ENCODE measurements around the gene TMEM35B.
"Not testable (repeated sequence)": the region's sequence is repeated elsewhere in the genome, so short reads cannot be mapped to it uniquely, and the experiment has no call there.

The TMEM35B gene

DNA sequence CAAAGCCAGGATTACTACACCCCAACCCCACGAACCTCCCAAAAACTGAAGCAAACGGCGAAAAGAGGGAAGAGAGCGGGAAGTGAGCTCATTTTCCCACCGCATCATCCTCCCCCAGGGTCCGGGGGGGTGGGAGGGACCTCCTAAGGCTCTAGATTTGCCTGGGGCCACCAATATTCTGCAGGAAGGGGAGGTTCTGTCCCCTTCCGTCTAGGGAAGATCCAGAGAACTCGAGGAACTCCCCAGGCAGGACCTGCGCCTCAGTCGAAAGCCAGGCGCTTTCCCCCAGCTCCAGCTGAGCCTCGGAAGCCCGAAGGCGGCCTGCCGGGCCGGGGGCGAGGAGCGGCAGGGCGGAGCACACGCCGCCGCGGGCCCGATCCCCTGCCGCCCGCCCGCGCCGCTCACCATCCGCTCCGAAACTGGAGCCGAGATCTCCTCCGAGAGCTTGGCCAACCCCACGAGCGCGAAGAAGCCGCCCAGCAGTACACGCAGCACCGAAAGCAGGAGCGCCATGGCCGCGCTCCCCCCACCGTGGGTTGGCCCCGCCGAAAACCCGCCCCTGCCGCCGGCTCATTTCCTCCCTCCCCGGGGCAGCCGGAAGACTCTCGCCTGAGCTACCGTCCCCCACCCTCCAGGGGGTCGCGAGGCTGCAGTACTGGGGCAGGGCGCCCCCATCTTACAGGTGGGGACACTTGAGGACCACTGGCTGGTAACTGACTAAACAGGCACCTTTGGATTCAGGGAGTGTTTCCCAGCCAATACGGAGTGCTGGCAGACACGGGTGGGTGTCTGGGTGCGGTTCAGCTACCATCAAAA, at the start of gene TMEM35B:
Gene TMEM35B (minus strand): TSS at position 555 of the 816 bp plus-strand sequence. CDS start 42 bp downstream, at position 513.
- peak; percentile 71 to 78 for DNase-seq

DNA sequence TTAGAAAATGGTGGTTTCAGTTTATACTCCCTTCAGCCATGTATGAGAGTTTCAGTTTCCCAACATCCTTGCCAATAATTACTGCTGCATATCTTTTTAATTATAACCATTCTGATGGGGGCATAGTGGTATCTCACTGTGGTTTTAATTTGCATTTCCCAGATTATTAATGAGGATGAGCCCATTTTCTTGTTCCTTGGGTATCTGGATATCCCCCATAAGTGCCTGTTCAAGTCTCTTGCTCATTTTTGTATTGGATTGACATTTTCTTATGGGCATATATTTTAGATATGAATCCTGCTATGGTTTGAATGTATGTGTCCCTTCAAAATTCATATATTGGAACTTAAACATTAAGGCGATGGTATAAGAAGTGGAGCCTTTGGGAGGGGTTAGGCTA, 48.2 kb upstream of the TMEM35B start:
- no peak for DNase-seq

DNA sequence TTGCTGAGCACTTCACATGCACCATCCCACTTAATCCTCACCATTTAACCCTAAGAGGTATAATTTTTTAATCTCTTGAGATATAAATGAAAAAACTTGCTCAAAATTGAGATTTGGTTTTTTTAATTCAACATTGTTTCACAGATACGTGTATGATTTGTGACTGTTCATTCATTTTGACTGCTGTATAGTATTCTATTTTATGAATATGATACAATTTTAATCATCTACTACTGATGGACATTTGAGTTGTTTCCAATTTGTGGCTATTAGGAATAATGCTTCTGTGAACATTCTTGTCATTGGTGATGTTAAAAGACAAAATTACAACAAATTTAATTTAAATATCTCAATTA, 47.2 kb upstream of the TMEM35B start:
- DNase-seq, result no peak

DNA sequence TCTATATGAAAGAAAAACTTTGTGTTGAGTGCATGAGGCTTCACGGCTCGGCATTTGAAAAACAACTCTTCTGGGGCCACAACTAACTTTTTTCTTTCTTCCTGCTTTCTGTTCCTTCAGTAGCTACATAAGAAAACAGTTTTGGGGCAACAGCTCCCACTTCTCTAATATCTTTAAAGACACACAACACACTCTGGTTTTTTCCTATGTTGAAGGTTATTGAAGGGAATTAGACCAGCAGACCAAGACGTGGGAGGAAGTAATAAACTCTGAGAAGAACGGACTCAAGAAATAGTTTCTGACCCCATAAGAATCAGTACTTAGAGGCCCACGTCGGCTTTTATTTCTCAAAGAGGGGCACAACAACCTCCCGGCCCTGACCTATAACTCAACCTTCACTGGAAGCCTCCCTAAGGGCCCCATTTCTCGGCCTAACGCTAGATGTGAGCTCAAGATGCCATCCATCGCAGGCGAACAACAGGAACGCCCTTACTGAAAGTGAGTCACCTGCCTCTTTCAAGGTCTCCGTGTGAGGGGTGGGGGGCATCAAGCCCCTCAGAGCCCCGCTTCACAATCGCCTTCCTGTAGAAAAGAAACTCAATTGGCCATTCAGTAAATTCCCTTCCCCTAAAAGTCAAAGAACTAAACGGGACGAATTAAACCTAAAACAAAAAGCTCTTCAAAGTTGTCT, 45.8 kb upstream of the TMEM35B start:
- peak; percentile 21 to 36 for DNase-seq

DNA sequence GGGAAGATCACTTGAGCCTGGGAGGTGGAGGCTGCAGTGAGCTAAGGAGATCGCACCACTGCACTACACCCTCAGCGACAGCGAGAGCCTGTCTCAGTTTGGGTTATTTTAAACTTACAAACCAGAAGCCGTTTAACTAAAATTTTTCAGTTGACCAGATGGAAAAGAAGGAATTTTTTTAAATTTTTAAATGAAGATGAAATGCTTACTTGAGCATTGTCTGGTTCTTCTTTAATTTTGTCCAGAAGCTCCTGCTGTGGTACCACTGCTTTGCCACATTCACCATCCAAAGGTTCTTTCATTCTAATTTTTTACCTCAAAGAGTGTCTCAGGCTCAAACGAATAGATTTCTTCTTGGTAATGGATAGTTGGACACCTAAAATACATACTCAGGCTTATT, 45.2 kb upstream of the TMEM35B start:
- no peak for DNase-seq

DNA sequence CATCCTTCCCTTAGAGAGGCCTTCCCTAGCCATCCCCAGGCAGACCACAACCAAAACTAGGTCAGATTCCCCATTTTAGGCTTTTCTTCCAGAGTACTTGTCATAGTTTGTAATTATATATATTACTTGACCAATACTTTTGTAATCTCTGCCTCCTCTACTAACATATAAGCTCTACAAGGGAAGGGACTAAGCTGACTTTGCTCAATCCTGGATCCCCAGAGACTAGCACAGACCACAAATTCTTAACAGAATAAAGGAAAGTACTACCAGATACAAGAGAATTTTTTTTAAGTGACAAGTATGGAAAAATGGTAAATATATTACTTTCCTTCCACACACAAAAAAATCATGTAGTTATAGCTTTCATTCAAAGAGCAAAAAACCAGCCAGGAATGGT, 44.6 kb upstream of the TMEM35B start:
- no peak for DNase-seq

DNA sequence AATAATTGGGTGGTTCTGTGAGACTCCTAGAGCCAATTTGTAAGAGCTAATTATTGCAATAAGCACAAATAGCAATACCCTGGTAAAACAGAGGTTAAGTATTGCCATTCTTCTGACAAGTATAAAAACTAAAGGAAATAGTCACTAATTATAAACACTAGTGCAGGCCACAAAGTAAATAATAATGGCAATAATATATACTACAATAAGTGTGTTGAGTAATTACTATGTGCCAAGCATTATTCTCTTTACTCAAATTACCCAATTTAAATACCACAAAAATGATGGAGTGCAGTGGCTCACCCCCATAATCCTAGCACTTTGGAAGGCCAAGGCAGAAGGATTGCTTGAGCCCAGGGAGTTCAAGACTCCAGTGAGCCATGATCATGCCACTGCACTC, 31.3 kb upstream of the TMEM35B start:
- DNase-seq, result no peak

DNA sequence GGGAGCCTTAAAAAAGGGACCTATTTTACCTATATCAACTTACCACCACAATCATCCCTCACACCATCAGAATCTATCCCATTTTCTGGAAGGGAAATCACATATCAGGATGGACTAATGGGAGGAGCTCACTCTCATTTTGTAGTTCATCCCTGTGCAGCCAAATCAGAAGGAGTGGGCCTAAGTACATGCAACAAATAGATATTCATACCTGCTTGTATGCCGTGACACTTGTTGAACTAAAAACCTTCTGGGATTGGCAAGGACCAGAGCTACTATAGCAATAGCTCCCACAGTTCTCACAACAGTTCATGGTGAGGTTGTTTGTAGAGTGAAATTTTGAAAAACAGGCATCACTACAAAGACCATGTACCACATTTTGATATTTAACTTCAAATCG, 29.3 kb upstream of the TMEM35B start:
- no peak for DNase-seq

DNA sequence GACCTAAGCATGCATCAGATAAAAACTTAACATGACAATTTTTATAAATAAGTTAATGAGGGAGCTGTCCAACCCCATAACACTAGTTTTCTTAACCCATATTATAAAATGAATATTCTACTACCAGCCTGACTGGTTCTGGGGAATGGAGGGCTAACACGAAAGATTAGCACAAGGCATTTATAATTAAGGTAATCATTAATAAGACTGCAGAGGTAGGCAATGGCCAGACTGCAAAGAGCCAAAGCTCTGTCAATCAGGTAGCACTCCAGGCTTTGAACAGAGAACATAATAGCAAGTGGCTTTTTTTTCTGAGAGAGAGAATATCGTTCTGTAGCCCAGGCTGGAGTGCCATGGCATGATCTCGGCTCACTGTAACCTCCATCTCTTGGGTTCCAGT, 20.6 kb upstream of the TMEM35B start:
- no peak for DNase-seq

DNA sequence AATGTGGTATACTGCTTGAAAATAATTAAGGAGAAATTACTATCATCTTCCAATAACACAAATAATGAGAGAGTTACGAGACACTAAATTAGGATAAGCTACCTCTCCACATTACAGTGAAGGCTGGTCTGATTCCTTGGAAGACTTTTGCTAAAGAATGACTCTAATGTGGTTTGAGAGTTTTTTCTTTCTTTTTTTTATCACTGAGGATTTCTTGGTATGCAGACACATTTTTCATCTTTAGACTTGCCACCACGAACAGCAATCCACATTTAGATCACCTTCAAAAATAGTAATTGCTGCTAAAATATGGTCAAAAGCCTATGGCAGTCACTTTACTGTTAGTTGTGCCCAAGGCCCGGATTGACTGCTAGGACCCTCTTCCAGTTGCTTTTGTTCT, 16.6 kb upstream of the TMEM35B start:
- no peak for DNase-seq

DNA sequence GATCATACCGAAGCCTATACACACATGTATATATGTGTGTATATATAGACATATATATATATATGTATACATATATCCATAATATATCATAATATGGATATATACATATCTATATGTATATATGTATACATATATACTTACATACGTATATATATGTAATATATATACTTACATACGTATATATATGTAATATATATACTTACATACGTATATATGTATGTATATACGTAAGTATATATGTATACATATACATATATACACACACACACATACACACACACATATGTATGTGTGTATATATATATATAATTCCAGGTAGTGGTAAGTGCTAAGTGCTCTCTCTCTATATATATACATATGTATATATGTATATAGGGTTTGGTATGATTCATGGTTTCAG, 9.7 kb upstream of the TMEM35B start:
- no peak for DNase-seq

DNA sequence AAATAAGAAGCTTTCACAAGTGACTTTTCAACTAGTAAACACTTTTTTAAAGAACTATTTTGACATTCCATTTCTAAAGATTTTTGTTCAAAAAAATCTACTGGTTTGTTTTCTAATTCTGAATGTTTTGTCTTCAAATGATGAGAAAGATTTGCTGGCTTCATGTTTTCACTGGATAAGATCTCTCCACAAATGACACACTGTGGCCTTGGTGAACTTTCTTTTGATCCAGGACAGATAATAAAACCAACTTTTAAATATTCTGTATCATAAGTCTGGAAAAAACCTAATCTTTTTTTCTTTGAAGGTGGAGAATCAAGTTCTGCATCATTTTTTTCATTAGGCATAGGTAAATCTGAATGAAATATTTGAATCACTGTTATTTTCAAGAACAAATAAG, 3.4 kb upstream of the TMEM35B start:
- DNase-seq, result no peak

DNA sequence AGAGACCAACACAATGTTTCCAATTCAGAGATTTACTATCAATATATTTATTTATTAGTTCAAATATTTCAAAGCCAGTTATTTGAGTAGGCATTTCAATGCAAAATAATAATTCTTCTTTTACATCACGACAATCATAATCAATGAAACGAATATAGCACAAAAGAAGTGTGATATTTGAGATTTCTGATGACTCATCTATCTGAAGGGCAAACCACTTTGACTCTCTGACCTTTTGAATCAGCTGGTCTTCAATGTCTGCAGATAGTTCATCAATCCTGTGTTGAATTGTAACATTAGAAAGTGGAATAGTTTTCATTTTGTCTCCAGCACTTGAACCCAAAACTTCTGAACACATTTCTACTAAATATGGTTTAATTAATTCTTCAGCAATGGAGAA, 3.0 kb upstream of the TMEM35B start:
- no peak for DNase-seq

DNA sequence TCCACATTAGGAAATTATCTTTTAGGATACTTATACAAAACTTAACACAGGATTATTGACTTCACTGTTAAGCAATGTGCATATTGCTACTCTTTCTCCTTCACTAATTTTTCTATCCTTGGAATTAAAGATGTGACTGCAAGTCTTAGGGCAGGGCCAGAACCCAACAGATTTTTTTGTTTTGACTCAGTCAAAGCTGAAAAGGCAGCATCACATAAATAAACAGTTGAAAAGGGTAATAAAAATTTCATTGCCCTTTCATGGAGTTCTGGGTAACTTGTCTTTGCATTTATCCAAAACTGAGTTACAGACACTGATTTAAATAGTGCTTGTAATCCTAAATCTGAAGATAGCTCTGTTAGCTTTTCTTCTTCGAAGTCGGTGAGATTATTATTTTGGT, 1.9 kb upstream of the TMEM35B start:
- no peak for DNase-seq

DNA sequence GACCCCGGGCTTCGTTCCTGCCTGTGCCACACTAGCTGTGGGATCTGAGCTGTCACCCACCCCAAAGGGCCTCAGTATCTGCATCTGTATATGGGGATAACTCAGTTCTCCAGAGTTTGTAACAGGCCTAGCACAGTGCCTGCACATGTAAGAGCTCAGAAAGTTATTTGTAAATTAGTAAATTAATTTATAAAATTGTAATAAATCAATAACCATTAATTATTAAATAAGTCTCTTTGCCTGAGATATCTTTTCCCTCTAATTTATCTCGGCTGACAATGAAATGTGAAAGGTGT, 410 bp upstream of the TMEM35B start:
- DNase-seq, result not testable (repeated sequence)

DNA sequence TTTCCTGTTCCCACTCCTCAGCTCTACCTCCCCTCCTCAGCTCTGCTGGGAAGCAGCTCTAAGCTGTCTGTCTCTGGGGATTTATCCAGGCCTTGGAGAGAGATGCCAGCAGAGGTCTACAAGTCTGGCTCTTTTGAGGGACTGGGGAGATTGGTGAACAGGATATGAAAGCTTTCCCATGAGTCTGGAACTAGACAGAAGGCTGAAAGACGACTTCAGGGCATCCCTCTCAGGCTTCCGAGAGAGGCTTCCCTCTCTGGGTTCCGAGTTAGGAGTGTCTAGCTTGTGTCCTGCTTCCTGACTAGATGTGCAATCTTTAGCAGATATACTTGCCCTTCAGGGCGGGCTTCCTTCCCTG, 733 bp downstream of the TMEM35B start:
- no peak for DNase-seq

DNA sequence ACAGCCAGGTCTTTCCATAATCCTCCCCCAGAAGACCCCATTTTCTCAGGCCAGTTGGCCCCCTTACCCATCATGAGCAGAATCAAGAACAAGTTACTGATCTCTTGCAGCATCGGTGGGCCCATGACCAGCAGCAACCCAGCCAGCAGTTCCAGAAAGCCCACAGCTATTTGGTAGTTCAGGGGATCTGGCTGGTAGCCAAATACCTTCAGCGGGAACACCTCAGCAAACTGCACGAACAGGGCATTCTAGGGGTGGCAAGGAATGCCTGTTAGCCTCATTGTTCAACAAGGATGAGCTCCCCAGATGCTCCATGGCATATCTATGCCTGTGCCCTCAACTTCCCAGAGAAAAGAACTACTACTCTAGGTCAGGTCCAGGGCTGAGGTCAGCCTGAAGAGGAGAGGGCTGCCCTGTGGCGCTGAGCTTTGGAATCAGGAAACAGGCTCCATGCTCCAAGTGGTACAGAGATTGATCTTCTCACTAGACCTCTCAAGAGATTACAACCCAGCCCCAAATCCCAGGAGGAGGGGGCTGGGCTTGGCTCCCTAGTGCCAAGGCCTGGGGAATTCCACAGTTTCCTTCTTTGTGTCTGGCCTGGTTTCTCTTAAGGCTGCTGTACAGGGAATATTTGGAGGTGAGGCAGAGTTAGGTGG, 1.3 kb downstream of the TMEM35B start:
- no peak for DNase-seq

DNA sequence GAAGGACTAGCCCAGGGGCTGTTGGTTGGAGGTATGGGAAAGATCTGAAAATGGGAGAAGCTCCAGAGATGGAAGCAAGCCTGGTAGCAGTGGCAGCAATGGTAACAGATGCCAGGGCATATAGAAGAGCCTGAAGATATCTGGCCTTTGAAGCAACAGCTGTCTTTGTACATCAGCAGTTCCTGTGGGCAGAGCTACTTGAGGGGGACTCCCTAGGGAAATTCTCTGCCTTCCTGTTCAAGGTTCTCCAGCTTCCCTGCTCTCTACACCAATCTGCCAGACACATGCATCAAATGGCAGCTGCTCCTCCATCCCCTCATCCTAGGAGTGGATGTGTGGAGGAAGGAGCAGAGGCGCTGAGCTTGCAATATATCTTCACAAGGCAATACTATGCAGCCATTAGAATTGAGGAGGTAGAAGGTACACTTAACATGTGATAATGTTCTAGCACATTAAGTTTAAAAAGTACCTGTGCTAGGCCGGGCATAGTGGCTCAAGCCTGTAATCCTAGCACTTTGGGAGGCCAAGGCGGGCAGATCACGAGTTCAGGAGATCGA, 2.2 kb downstream of the TMEM35B start:
- no peak for DNase-seq

DNA sequence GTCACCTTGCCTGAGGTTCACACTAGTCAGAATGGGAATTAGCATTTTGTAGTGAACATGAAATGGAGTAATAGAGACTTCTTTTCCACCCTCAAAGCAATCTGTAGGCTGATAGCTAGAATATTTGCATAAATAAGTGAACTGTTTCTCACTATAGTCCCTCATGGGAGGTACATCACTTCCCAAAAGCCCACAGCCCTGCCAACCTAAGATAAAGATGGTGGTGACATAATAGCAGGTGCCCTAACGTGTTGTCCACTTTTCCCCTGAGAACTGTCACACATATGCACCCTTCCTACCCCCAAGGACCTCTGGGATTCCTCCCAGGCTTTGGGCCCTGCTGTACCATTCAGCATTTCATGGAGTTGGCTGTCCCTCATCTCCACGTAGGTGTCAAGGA, 4.4 kb downstream of the TMEM35B start:
- DNase-seq, result no peak

DNA sequence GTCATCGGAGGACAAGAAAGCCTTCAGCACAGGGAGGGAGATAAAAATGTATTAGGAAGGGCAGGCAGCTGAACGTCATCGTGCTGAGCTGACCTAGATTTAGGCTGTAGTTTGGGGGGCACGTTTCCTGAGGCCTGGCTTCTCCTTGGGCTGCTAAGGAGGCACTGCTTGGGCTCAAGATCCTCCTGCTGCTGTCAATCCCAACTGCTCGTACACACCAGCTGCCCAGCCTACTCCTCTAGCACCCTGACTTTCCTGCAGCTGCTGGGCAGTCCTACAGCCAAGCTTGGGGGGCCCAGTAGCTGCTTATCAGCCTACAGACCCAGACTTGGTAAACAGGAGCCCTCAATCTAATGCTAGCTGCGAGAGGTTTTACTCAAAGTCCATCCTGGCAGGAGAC, 6.2 kb downstream of the TMEM35B start:
- DNase-seq, result no peak

DNA sequence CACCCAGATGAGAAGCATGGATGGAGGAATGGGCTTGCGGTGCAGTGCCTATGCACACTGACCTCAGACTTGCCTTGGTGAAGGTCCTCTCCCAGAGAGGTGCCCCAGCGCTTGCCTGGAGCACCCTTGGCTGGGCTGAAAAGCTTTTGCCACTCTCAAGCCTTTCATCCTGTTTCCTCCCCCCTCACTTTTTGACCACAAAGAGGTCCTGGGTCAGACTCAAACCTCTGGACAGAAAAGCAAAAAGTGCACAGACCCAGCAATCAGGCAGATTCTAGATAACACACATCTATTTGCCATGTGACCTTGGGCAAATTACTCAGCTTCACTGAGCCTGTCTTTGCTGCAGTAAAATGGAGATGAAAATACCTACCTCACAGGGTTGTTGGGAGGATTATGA, 7.3 kb downstream of the TMEM35B start:
- DNase-seq, result no peak

DNA sequence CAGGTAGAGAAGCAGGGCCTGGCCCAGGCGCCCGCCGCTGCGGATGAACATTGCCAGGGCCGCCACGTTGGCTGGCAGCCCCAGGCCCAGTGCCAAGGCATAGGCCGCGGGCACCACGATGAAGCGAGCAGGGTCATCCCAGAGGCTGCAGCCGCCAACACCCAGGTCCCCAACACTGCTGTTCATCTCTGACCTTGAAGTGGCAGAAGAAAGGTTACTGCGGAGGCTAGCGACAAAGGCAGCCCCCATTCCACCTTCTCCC, 8.0 kb downstream of the TMEM35B start:
- DNase-seq, result no peak

DNA sequence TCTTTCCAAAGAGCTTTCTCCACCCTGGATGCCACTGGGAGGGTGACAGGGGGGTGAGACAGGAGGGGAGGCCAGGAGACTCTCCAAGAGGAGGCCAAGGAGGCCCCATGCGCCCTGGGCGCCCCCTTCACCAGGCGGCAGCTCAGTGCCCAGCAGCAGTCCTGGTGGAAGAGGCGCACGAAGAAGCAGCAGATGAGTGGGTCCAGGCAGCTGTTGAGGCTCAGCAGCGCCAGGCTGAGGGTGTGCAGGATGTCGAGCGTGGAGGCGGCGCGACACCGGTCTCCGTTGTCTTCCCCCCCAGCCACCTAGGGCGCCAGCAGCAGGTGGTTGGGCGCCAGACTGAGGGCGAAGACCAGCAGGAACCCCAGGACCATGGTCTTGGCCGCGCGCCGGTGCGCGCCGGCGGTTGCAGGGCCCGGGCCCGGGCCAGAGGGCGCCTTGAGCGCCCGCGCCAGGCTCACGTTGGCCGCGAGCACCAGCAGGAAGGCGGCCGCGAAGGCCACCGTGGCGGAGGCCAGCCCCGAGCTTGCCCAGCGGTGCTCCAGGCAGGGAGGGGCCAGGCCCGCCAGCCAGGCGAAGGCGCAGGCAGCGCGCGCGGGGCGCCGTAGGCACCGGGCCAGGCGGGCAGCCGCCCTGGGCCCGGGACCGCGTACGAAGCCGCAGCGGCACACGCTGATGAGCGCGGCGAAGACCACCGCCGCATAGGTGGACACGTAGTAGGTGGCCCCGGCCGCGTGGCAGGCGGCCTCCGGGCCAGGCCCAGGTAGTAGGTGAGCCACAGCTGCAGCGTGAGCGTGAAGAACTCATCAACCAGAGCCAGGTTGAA, 8.6 kb downstream of the TMEM35B start:
- DNase-seq, result no peak

DNA sequence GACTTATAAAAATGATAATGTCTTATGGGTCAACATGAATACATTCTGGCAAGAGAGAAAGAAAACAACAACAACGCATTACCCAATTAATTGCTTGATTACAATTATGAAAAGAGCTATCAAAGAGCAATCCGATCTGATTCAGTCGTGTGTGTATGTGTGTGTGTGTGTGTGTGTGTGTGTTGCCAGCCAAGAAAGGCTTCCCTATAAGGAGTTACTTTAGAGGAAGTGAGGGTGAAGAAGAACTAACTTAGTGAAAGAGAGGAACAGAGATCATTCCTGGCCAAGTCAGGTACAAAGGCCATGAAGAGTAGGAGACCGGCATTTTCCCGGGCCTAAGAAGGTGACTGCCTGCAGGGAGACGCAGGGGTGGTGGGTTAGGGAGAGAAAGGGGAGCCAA, 9.4 kb downstream of the TMEM35B start:
- DNase-seq, result no peak
